GM21367 (cell line): ENCODE measurements around the gene LPP.

Source experiments
- ATAC-seq: cut with Tn5 transposase; IDR thresholded peaks from one replicate; pipeline ENCODE4 v1.9.1; 2021; ENCODE audit not compliant: unreplicated experiment

LPP gene

GRCh38 chr3:188574885-188575284, 420.9 kb downstream of the LPP start:
- no peak for ATAC-seq

- no peak for ATAC-seq
Measured at GRCh38 chr3:188575501-188575900, 421.5 kb downstream of the LPP start.

GRCh38 chr3:188577539-188577938, 423.6 kb downstream of the LPP start:
- ATAC-seq: no peak

GRCh38 chr3:188578576-188579363, 424.8 kb downstream of the LPP start:
- no peak for ATAC-seq

- no peak for ATAC-seq
Measured at GRCh38 chr3:188580223-188580622, 426.3 kb downstream of the LPP start.

- no peak for ATAC-seq
Measured at GRCh38 chr3:188580659-188581058, 426.7 kb downstream of the LPP start.

- no peak for ATAC-seq
Measured at GRCh38 chr3:188581365-188581764, 427.4 kb downstream of the LPP start.

GRCh38 chr3:188581792-188582191, 427.8 kb downstream of the LPP start:
- ATAC-seq: peak; percentile 82

- ATAC-seq: no peak
Measured at GRCh38 chr3:188583341-188584161, 429.6 kb downstream of the LPP start.

GRCh38 chr3:188584162-188584529, 430.2 kb downstream of the LPP start:
- no peak for ATAC-seq

GRCh38 chr3:188584958-188585689, 431.2 kb downstream of the LPP start:
- no peak for ATAC-seq

GRCh38 chr3:188589071-188589470, 435.1 kb downstream of the LPP start:
- no peak for ATAC-seq

GRCh38 chr3:188589771-188590170, 435.8 kb downstream of the LPP start:
- ATAC-seq: no peak

- ATAC-seq: no peak
Measured at GRCh38 chr3:188590557-188590956, 436.6 kb downstream of the LPP start.

GRCh38 chr3:188594139-188594538, 440.2 kb downstream of the LPP start:
- ATAC-seq: no peak

GRCh38 chr3:188595890-188596376, 442.0 kb downstream of the LPP start:
- ATAC-seq: no peak

GRCh38 chr3:188598894-188599293, 444.9 kb downstream of the LPP start:
- no peak for ATAC-seq

- no peak for ATAC-seq
Measured at GRCh38 chr3:188602111-188602510, 448.2 kb downstream of the LPP start.

- ATAC-seq: no peak
Measured at GRCh38 chr3:188602620-188603019, 448.7 kb downstream of the LPP start.

GRCh38 chr3:188604651-188605050, 450.7 kb downstream of the LPP start:
- ATAC-seq: no peak

- ATAC-seq: no peak
Measured at GRCh38 chr3:188605231-188605630, 451.3 kb downstream of the LPP start.
